Immature natural killer cell (primary cell): ENCODE measurements around the gene OR1N1. TPM values are rescaled to one million over a fixed set of nuclear protein-coding genes. Genes with fewer than 3 reads are reported as not detected.
"Not testable (repeated sequence)": the region's sequence is repeated elsewhere in the genome, so short reads cannot be mapped to it uniquely, and the experiment has no call there.

Experiments used
- DNase-seq, 3 donors: peaks; one replicate each; pipeline ENCODE4 v3.0.0; 2022; ENCODE audit warnings: mixed read lengths in 1 of 3
- H3K27ac Mint-ChIP-seq, 6 donors: one replicate each; pipeline ENCODE4 v1.8.0; 2020; ENCODE audit warnings: mixed read lengths in 6 of 6, mild to moderate bottlenecking in 5 of 6, inconsistent platforms in 4 of 6, moderate library complexity in 3 of 6
- H3K27me3 Mint-ChIP-seq, 3 donors: one replicate each; pipeline ENCODE4 v1.8.0; 2020 to 2021; ENCODE audit warnings: low read depth in 3 of 3, mild to moderate bottlenecking in 3 of 3, mixed read lengths in 3 of 3, moderate library complexity in 3 of 3, inconsistent platforms in 1 of 3
- H3K36me3 Mint-ChIP-seq, 3 donors: one replicate each; pipeline ENCODE4 v1.8.0; 2020; ENCODE audit warnings: mixed read lengths in 3 of 3, inconsistent platforms in 2 of 3, mild to moderate bottlenecking in 2 of 3
- H3K4me1 Mint-ChIP-seq, 2 donors: one replicate each; pipeline ENCODE4 v1.8.0; 2020; ENCODE audit warnings: inconsistent platforms in 2 of 2, mild to moderate bottlenecking in 2 of 2, mixed read lengths in 2 of 2, moderate library complexity in 1 of 2
- H3K4me3 Mint-ChIP-seq, 5 donors: one replicate each; pipeline ENCODE4 v1.8.0; 2020; ENCODE audit warnings: mild to moderate bottlenecking in 5 of 5, mixed read lengths in 5 of 5, inconsistent platforms in 3 of 5, moderate library complexity in 3 of 5
- H3K9me3 Mint-ChIP-seq, 6 donors: one replicate each; pipeline ENCODE4 v1.8.0; 2020; ENCODE audit warnings: mild to moderate bottlenecking in 6 of 6, mixed read lengths in 6 of 6, inconsistent platforms in 4 of 6, moderate library complexity in 3 of 6
- polyA plus RNA-seq, 3 donors: library from polyadenylated mRNA; unstranded; fragments of 300-500 nt; fragmentation: Illumina TruSeq; gene quantifications; one replicate each; pipeline ENCODE4 v1.2.3, GENCODE V29; 2021

Gene OR1N1, protein sequence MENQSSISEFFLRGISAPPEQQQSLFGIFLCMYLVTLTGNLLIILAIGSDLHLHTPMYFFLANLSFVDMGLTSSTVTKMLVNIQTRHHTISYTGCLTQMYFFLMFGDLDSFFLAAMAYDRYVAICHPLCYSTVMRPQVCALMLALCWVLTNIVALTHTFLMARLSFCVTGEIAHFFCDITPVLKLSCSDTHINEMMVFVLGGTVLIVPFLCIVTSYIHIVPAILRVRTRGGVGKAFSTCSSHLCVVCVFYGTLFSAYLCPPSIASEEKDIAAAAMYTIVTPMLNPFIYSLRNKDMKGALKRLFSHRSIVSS
- not detected for polyA plus RNA-seq

- H3K9me3 Mint-ChIP-seq = no peaks in the 10 kb centered on the region
- H3K27me3 Mint-ChIP-seq = peaks cover 0 to 9% (median 2%) of the 10 kb centered on the region in 3 donors
Measured at GRCh38 chr9:122527193-122527592, at the start of gene OR1N1. TSS of gene OR1N1 (minus strand) at chr9:122527293. CDS start at chr9:122527293, 0 bp downstream.

GRCh38 chr9:122572456-122572855 is 45.4 kb upstream of the OR1N1 start:
- peaks cover 0 to 2% (median 0%) of the 10 kb centered on the region in 6 donors for H3K9me3 Mint-ChIP-seq
- H3K27me3 Mint-ChIP-seq = no peaks in the 10 kb centered on the region
- H3K4me3 Mint-ChIP-seq = no peak overlapping the region
- no peak overlapping the region for H3K27ac Mint-ChIP-seq
- DNase-seq = no peak
- no peaks in the 10 kb centered on the region for H3K4me1 Mint-ChIP-seq
- no peaks in the 10 kb centered on the region for H3K36me3 Mint-ChIP-seq

More at GRCh38 chr9:122527193-122527592, at the start of gene OR1N1:
- Mint-ChIP-seq H3K4me1 (no peaks in the 10 kb centered on the region), H3K4me3 (no peak within 1 kb of the TSS), H3K27ac (no peak within 1 kb of the TSS), H3K36me3 (no peaks in the 10 kb centered on the region)
- no peak for DNase-seq

DNA sequence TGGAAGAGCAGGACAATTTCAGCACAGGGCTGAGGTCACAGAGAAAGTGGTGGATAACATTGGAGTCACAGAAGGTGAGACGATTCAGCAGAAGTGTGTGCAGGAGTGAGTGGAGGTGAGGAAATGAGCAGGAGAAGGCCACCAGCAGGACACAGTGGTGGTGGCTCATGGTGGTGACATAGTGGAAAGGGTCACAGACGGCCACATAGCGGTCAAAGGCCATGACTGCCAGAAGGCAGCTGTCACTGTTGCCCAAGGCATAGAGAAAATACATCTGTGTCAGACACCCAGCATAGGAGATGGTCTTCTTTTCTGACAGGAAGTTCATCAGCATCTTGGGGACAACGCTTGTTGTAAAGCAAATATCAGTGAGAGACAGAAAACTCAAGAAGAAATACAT is 40.8 kb upstream of the OR1N1 start:
- no peak overlapping the region for H3K27ac Mint-ChIP-seq
- H3K36me3 Mint-ChIP-seq = no peaks in the 10 kb centered on the region
- H3K27me3 Mint-ChIP-seq = peaks cover 0 to 7% (median 3%) of the 10 kb centered on the region in 3 donors
- H3K4me3 Mint-ChIP-seq = no peak overlapping the region
- no peaks in the 10 kb centered on the region for H3K4me1 Mint-ChIP-seq
- peaks cover 0 to 6% (median 0%) of the 10 kb centered on the region in 6 donors for H3K9me3 Mint-ChIP-seq
- no peak for DNase-seq

DNA sequence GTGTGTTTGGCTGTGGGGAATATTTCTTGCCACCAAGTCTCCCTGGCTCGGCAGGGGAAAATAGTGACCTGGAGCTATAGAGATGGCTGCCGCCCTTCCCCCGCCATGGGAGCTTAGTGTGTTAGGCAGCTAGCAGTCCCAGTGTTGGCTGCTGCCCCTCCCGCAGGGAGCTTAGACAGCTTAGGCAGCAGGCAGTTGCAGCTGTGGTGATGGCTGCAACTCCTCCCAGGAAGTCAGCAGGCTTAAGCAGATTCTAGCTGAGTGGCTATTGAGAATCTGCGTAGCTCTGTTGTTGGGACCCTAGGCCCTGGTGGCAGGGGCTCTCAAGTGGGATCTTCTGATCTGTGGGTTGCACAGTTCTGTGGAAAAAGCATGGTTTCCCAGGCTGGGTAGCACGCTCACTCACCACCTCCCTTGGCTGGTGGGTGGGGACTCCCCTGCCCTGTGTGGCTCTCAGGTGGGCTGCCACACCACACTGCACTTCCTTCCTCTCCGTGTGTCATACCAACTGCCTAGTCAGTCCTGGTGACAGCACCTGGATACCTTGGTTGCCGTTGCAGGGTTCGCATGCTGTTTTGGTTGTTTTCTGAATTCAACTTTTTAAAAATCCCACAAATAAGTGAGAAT is 35.2 kb upstream of the OR1N1 start:
- H3K9me3 Mint-ChIP-seq = peaks cover 0 to 6% (median 5%) of the 10 kb centered on the region in 6 donors
- no peak for DNase-seq
- no peak overlapping the region for H3K27ac Mint-ChIP-seq
- peaks cover 0 to 4% (median 0%) of the 10 kb centered on the region in 3 donors for H3K36me3 Mint-ChIP-seq
- H3K4me3 Mint-ChIP-seq = no peak overlapping the region
- H3K27me3 Mint-ChIP-seq = peaks cover 0 to 10% (median 6%) of the 10 kb centered on the region in 3 donors
- no peaks in the 10 kb centered on the region for H3K4me1 Mint-ChIP-seq

- no peaks in the 10 kb centered on the region for H3K4me1 Mint-ChIP-seq
- H3K27ac Mint-ChIP-seq = no peak overlapping the region
- peaks cover 0 to 10% (median 6%) of the 10 kb centered on the region in 3 donors for H3K27me3 Mint-ChIP-seq
- H3K36me3 Mint-ChIP-seq = peaks cover 0 to 4% (median 0%) of the 10 kb centered on the region in 3 donors
- DNase-seq = no peak
- no peak overlapping the region for H3K4me3 Mint-ChIP-seq
- H3K9me3 Mint-ChIP-seq = peaks cover 0 to 6% (median 5%) of the 10 kb centered on the region in 6 donors
Measured at GRCh38 chr9:122561446-122561845, 34.4 kb upstream of the OR1N1 start.

- H3K27me3 Mint-ChIP-seq = peaks cover 1 to 15% (median 6%) of the 10 kb centered on the region in 3 donors
- peaks cover 0 to 1% (median 0%) of the 10 kb centered on the region in 6 donors for H3K9me3 Mint-ChIP-seq
- no peaks in the 10 kb centered on the region for H3K4me1 Mint-ChIP-seq
- no peak for DNase-seq
- no peak within 1 kb of the TSS for H3K4me3 Mint-ChIP-seq
- no peak within 1 kb of the TSS for H3K27ac Mint-ChIP-seq
- H3K36me3 Mint-ChIP-seq = no peaks in the 10 kb centered on the region
Measured at GRCh38 chr9:122552812-122553211, 25.7 kb upstream of the OR1N1 start, which contains the start of gene OR1N2. TSS of gene OR1N2 (plus strand) at chr9:122553112. CDS start at chr9:122553212, 100 bp downstream.

DNA sequence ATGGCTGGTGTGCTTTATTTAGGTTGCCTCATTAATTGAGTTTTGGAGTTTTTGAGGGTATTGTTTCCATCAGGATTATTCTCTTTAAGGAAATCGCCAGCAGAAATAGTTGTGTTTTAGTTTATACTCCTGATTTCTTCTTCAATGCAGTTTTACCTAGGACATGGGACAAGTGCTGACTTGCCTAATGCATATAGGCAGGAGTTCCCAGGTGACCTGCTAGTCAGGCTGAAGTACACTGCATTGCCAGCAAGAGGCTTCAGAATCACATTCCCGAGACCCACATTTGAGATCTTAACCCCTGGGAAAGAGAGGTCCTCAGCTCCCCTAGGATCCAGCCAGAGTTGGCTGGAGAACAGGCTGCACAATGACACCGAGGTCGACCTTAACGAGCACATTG is 24.3 kb upstream of the OR1N1 start:
- Mint-ChIP-seq H3K4me3 (no peak overlapping the region), H3K27ac (no peak overlapping the region), H3K36me3 (no peaks in the 10 kb centered on the region), H3K4me1 (no peaks in the 10 kb centered on the region), H3K27me3 (peaks cover 1 to 21% (median 6%) of the 10 kb centered on the region in 3 donors), H3K9me3 (peaks cover 0 to 1% (median 0%) of the 10 kb centered on the region in 6 donors)
- no peak for DNase-seq

DNA sequence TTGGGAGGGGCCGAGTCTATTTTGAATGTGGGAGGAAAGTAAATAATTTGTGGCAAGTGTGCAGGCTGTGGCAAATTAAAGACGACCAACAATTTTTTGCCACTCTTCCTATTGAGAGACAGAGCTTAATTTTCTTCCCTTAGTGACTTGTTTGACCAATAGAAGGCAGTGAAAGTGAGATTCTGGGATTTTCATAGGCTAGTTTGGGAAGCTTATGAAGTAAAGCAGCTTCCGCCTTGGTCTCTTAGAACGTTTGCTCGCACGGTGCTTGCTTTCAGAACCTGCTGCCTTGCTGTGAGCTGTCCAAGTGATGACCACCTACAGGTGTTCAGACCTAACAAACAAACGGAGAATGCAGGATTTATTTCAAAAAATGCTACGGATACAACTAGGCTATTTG is 19.1 kb upstream of the OR1N1 start:
- H3K4me1 Mint-ChIP-seq = no peaks in the 10 kb centered on the region
- H3K4me3 Mint-ChIP-seq = no peak overlapping the region
- H3K9me3 Mint-ChIP-seq = no peaks in the 10 kb centered on the region
- no peak overlapping the region for H3K27ac Mint-ChIP-seq
- H3K36me3 Mint-ChIP-seq = no peaks in the 10 kb centered on the region
- DNase-seq = no peak
- H3K27me3 Mint-ChIP-seq = peaks cover 0 to 17% (median 12%) of the 10 kb centered on the region in 3 donors

DNA sequence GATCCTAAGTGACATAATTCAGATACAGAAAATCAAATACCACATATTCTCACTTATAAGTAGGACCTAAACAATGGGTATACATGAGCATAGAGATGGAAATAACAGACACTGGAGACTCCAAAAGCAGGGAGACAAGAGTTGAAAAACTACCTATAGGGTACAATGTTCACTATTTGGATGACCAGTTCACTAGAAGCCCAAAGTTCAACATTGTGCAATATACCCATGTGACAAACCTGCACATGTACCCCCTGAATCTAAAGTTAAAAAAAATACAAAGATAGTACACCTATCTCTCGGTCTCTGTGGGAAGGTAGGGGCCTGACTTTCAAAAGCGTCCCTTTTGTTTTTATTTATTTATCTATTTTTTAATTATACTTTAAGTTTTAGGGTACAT is 11.7 kb upstream of the OR1N1 start:
- Mint-ChIP-seq H3K27ac (no peak overlapping the region), H3K4me1 (no peaks in the 10 kb centered on the region), H3K27me3 (peaks cover 0 to 7% (median 4%) of the 10 kb centered on the region in 3 donors), H3K36me3 (no peaks in the 10 kb centered on the region), H3K9me3 (no peaks in the 10 kb centered on the region), H3K4me3 (no peak overlapping the region)
- DNase-seq = no peak

DNA sequence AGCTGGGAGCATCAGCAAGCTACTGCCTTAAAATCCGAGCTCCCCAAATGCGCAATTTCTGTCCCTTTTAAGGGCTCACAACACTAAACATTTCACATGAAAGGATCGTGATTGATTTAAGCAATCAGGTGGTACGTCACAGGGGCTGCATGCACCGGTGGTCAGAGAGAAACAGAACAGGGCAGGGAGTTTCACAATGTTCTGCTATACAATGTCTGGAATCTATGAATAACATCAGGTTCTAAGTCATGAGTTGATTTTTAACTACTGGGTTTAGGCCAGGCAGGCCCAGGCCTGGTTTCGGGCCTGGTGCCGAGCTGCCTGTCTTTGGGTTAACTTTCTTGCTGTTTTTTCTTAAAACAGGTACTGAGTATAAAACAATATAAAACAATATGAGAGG is 10.0 kb upstream of the OR1N1 start:
- H3K4me1 Mint-ChIP-seq, DNase-seq, H3K27me3 Mint-ChIP-seq, H3K27ac Mint-ChIP-seq, H3K36me3 Mint-ChIP-seq, H3K4me3 Mint-ChIP-seq, H3K9me3 Mint-ChIP-seq: not testable (repeated sequence)

GRCh38 chr9:122536134-122536533 is 9.0 kb upstream of the OR1N1 start:
- no peaks in the 10 kb centered on the region for H3K36me3 Mint-ChIP-seq
- DNase-seq = no peak
- no peaks in the 10 kb centered on the region for H3K9me3 Mint-ChIP-seq
- no peak overlapping the region for H3K4me3 Mint-ChIP-seq
- no peak overlapping the region for H3K27ac Mint-ChIP-seq
- peaks cover 0 to 7% (median 2%) of the 10 kb centered on the region in 3 donors for H3K27me3 Mint-ChIP-seq
- H3K4me1 Mint-ChIP-seq = no peaks in the 10 kb centered on the region

GRCh38 chr9:122531157-122531556 is 4.1 kb upstream of the OR1N1 start:
- H3K9me3 Mint-ChIP-seq, H3K4me1 Mint-ChIP-seq, H3K4me3 Mint-ChIP-seq, H3K27ac Mint-ChIP-seq, H3K36me3 Mint-ChIP-seq, H3K27me3 Mint-ChIP-seq, DNase-seq: not testable (repeated sequence)

DNA sequence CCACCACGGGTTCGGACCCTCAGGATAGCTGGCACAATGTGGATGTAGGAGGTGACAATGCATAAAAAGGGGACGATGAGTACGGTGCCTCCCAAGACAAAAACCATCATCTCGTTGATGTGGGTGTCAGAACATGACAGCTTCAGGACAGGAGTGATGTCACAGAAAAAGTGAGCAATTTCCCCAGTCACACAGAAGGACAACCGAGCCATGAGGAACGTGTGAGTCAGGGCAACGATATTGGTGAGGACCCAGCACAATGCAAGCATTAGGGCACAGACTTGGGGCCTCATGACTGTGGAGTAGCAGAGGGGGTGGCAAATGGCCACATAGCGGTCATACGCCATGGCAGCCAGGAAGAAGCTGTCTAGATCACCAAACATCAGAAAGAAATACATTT is 491 bp downstream of the OR1N1 start:
- Mint-ChIP-seq H3K27ac (no peak overlapping the region), H3K4me1 (no peaks in the 10 kb centered on the region), H3K4me3 (no peak overlapping the region), H3K36me3 (no peaks in the 10 kb centered on the region), H3K27me3 (peaks cover 0 to 9% (median 2%) of the 10 kb centered on the region in 3 donors), H3K9me3 (no peaks in the 10 kb centered on the region)
- DNase-seq = no peak

DNA sequence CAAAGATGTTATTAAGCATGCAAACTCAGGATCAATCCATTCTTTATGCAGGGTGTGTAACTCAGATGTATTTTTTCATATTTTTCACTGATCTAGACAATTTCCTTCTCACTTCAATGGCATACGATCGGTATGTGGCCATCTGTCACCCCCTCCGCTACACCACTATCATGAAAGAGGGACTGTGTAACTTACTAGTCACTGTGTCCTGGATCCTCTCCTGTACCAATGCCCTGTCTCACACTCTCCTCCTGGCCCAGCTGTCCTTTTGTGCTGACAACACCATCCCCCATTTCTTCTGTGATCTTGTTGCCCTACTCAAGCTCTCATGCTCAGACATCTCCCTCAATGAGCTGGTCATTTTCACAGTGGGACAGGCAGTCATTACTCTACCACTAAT is 7.7 kb downstream of the OR1N1 start:
- DNase-seq = no peak
- Mint-ChIP-seq H3K9me3 (no peaks in the 10 kb centered on the region), H3K4me1 (no peaks in the 10 kb centered on the region), H3K27ac (no peak overlapping the region), H3K36me3 (no peaks in the 10 kb centered on the region), H3K27me3 (peaks cover 2 to 7% (median 2%) of the 10 kb centered on the region in 3 donors), H3K4me3 (no peak overlapping the region)
